ENCODE data around the gene FBXW9. TPM values are rescaled to one million over a fixed set of nuclear protein-coding genes. Genes with fewer than 3 reads are reported as not detected.

Gene FBXW9
- total RNA-seq, 2 experiments from 2014 or later = 11.0 to 11.5 TPM

- no TSS peak for BruUV-seq (replicated peaks)
- H2AFZ ChIP-seq (ENCODE audit: low read length) = peak overlapping the region; percentile 78; the same call in 1 of the 2 replicates
Measured at GRCh38 chr19:12737835-12738351, 41.5 kb upstream of the FBXW9 start.

DNA sequence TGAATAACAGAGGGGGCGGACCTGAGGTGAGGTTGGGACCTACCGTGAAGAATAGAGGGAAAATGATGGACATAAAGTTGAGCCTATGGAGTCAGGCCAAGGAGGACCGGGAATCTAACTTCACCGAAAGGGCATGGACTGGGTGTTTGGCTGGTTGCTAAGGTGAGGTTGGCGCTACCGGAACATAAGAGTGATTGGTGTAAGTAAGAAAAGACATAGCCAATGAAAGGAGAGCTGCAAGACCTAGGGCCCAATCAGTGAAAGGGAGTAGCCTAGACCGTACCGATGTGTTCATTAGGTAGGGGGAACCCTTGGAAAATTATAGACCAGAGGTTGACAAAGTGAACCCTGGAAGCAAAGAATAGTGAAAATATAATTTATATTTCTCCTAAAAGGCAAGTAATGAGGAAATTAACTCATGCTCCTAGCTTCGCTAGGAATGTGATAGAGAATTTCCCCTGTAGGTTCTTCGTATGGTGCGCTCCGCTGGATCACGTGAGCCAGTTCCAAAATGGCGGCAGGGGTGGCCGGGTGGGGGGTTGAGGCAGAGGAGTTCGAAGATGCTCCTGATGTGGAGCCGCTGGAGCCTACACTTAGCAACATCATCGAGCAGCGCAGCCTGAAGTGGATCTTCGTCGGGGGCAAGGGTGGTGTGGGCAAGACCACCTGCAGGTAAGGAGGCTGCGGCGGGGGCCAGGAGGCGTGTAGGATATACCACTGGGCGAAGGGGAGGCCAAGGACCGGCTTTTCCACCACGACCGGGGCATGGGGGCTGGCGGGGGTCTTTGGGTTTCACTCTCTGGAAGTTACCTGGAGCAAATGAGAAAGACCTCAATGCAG lies 40.8 kb upstream of the FBXW9 start, which contains the start of gene GET3:
TSS of gene GET3 (plus strand) at position 503 of the 840 bp plus-strand sequence. CDS start at position 512, 9 bp downstream.
- Histone ChIP-seq H3K36me3 (ENCODE audit: insufficient read depth, low read length) (peaks cover 27% of the 10 kb centered on the region; the same call in 1 of the 2 replicates), H3K9me3 (ENCODE audit: low read length) (no peaks in the 10 kb centered on the region), H3K4me2 (ENCODE audit: low read length) (peak within 1 kb of the TSS; percentile 92), H3K9me2 (ENCODE audit: insufficient read depth, low read length) (no peaks in the 10 kb centered on the region), H3K79me2 (ENCODE audit: insufficient read depth, low read depth, low read length) (peaks cover 35% of the 10 kb centered on the region), H3K4me1 (ENCODE audit: insufficient read depth, low read length, poor library complexity, severe bottlenecking) (peaks cover 31% of the 10 kb centered on the region), H2AFZ (ENCODE audit: low read length) (peak within 1 kb of the TSS; percentile 78), H3K27ac (ENCODE audit: low read depth, low read length, poor library complexity, severe bottlenecking) (peak within 1 kb of the TSS; percentile 51), H3K4me3 (ENCODE audit: low read depth, low read length, poor library complexity, severe bottlenecking) (peak within 1 kb of the TSS; percentile 89), H4K20me1 (ENCODE audit: insufficient read depth, low read length) (peaks cover 7% of the 10 kb centered on the region)
- intact Hi-C loops (cut with micrococcal nuclease; ENCODE audit: unreplicated experiment) = no loop called here
- ChIA-PET CTCF (ENCODE audit: unreplicated experiment) (no interaction called here), POLR2A (interaction anchor here (0.5 to 2.1 kb wide), 5 partner anchors 10 to 183 kb away, joined by 3 to 11 read pairs (median 4); partner anchors contain the start of genes FBXW9 and TNPO2)
- BruUV-seq (replicated peaks) = TSS peak; percentile 54
- TF ChIP-seq, protein P1, sequence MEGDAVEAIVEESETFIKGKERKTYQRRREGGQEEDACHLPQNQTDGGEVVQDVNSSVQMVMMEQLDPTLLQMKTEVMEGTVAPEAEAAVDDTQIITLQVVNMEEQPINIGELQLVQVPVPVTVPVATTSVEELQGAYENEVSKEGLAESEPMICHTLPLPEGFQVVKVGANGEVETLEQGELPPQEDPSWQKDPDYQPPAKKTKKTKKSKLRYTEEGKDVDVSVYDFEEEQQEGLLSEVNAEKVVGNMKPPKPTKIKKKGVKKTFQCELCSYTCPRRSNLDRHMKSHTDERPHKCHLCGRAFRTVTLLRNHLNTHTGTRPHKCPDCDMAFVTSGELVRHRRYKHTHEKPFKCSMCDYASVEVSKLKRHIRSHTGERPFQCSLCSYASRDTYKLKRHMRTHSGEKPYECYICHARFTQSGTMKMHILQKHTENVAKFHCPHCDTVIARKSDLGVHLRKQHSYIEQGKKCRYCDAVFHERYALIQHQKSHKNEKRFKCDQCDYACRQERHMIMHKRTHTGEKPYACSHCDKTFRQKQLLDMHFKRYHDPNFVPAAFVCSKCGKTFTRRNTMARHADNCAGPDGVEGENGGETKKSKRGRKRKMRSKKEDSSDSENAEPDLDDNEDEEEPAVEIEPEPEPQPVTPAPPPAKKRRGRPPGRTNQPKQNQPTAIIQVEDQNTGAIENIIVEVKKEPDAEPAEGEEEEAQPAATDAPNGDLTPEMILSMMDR (conservative IDR thresholded peaks at IDR 0.05; ENCODE audit: low read length) = no peak
- no peak for TF ChIP-seq EZH2phosphoT487 (IDR thresholded peaks at IDR 0.05; ENCODE audit: borderline replicate concordance, low read depth, low read length)
- peak; percentile 94 for DNase-seq (ENCODE audit: low spot score)

More at GRCh38 chr19:12737835-12738351, 41.5 kb upstream of the FBXW9 start:
- Histone ChIP-seq H3K27ac (ENCODE audit: low read depth, low read length, poor library complexity, severe bottlenecking) (peak overlapping the region; percentile 51), H3K9me2 (ENCODE audit: insufficient read depth, low read length) (no peaks in the 10 kb centered on the region), H3K79me2 (ENCODE audit: insufficient read depth, low read depth, low read length) (peaks cover 28% of the 10 kb centered on the region), H3K36me3 (ENCODE audit: insufficient read depth, low read length) (peaks cover 22% of the 10 kb centered on the region; the same call in 1 of the 2 replicates), H4K20me1 (ENCODE audit: insufficient read depth, low read length) (peaks cover 4% of the 10 kb centered on the region), H3K4me1 (ENCODE audit: insufficient read depth, low read length, poor library complexity, severe bottlenecking) (peaks cover 24% of the 10 kb centered on the region), H3K9me3 (ENCODE audit: low read length) (no peaks in the 10 kb centered on the region), H3K4me2 (ENCODE audit: low read length) (peak overlapping the region; percentile 92), H3K4me3 (ENCODE audit: low read depth, low read length, poor library complexity, severe bottlenecking) (peak overlapping the region; percentile 89)
- ChIA-PET CTCF (ENCODE audit: unreplicated experiment) (no interaction called here), POLR2A (interaction anchor here (0.5 to 1.1 kb wide), 3 partner anchors 41 to 55 kb away, joined by 4 read pairs; partner anchors contain the start of gene FBXW9)
- intact Hi-C loops (cut with micrococcal nuclease; ENCODE audit: unreplicated experiment) = no loop called here
- no peak for TF ChIP-seq EZH2phosphoT487 (IDR thresholded peaks at IDR 0.05; ENCODE audit: borderline replicate concordance, low read depth, low read length)
- TF ChIP-seq, protein P1 (conservative IDR thresholded peaks at IDR 0.05; ENCODE audit: low read length) = no peak
- no peak for DNase-seq (ENCODE audit: low spot score)

All from OCI-LY7 (cell line).